ENCODE results near the gene UBL3. TPM values are rescaled to one million over a fixed set of nuclear protein-coding genes. Genes with fewer than 3 reads are reported as not detected.

Gene UBL3
- total RNA-seq, 1 experiment from 2014 or later = 18.5 TPM

- DNase-seq (ENCODE audit: low read depth) = no peak
These were observed 40.2 kb downstream of the UBL3 start for GRCh38 chr13:29810145-29810742.

GRCh38 chr13:29808264-29808663 lies 42.2 kb downstream of the UBL3 start:
- DNase-seq (ENCODE audit: low read depth) = no peak

- DNase-seq (ENCODE audit: low read depth) = no peak
These were observed 44.1 kb downstream of the UBL3 start for GRCh38 chr13:29805994-29806979.

- no peak for DNase-seq (ENCODE audit: low read depth)
These were observed 47.2 kb downstream of the UBL3 start for GRCh38 chr13:29803221-29803620.

- no peak for DNase-seq (ENCODE audit: low read depth)
These were observed 47.8 kb downstream of the UBL3 start for GRCh38 chr13:29802621-29803020.

- DNase-seq (ENCODE audit: low read depth) = no peak
These were observed 48.6 kb downstream of the UBL3 start for GRCh38 chr13:29801737-29802305.

GRCh38 chr13:29801102-29801501 lies 49.3 kb downstream of the UBL3 start:
- DNase-seq (ENCODE audit: low read depth) = no peak

- no peak for DNase-seq (ENCODE audit: low read depth)
These were observed 49.7 kb downstream of the UBL3 start for GRCh38 chr13:29800687-29801086.

- peak; percentile 18 for DNase-seq (ENCODE audit: low read depth)
These were observed 51.4 kb downstream of the UBL3 start for GRCh38 chr13:29799041-29799440.

- no peak for DNase-seq (ENCODE audit: low read depth)
These were observed 58.2 kb downstream of the UBL3 start for GRCh38 chr13:29791997-29792780.

GRCh38 chr13:29791508-29791907 lies 58.9 kb downstream of the UBL3 start:
- DNase-seq (ENCODE audit: low read depth) = no peak

GRCh38 chr13:29786698-29787097 lies 63.7 kb downstream of the UBL3 start:
- DNase-seq (ENCODE audit: low read depth) = no peak

- no peak for DNase-seq (ENCODE audit: low read depth)
These were observed 64.4 kb downstream of the UBL3 start for GRCh38 chr13:29785978-29786377.

- no peak for DNase-seq (ENCODE audit: low read depth)
These were observed 67.6 kb downstream of the UBL3 start for GRCh38 chr13:29782798-29783197.

- DNase-seq (ENCODE audit: low read depth) = no peak
These were observed 75.6 kb downstream of the UBL3 start for GRCh38 chr13:29774830-29775229.

GRCh38 chr13:29771247-29771646 lies 79.2 kb downstream of the UBL3 start:
- DNase-seq (ENCODE audit: low read depth) = peak; percentile 22

- DNase-seq (ENCODE audit: low read depth) = no peak
These were observed 83.4 kb downstream of the UBL3 start for GRCh38 chr13:29767006-29767405.

GRCh38 chr13:29763436-29764180 lies 86.8 kb downstream of the UBL3 start:
- peak; percentile 28 for DNase-seq (ENCODE audit: low read depth)

GRCh38 chr13:29761815-29762214 lies 88.6 kb downstream of the UBL3 start:
- no peak for DNase-seq (ENCODE audit: low read depth)

GRCh38 chr13:29761160-29761559 lies 89.3 kb downstream of the UBL3 start:
- DNase-seq (ENCODE audit: low read depth) = no peak

- DNase-seq (ENCODE audit: low read depth) = peak; percentile 41
These were observed 89.9 kb downstream of the UBL3 start for GRCh38 chr13:29760544-29760943.

All from M059J (cell line).